GM18873 (cell line): ENCODE measurements around the gene JUN.

Experiments
- ATAC-seq: cut with Tn5 transposase; IDR thresholded peaks from one replicate; pipeline ENCODE4 v1.9.1; 2021; ENCODE audit warnings: mild to moderate bottlenecking, moderate library complexity, moderate number of reproducible peaks; ENCODE audit not compliant: unreplicated experiment, low FRiP score

JUN gene

GRCh38 chr1:58765006-58765405 is 18.8 kb downstream of the JUN start:
- ATAC-seq, result no peak

DNA sequence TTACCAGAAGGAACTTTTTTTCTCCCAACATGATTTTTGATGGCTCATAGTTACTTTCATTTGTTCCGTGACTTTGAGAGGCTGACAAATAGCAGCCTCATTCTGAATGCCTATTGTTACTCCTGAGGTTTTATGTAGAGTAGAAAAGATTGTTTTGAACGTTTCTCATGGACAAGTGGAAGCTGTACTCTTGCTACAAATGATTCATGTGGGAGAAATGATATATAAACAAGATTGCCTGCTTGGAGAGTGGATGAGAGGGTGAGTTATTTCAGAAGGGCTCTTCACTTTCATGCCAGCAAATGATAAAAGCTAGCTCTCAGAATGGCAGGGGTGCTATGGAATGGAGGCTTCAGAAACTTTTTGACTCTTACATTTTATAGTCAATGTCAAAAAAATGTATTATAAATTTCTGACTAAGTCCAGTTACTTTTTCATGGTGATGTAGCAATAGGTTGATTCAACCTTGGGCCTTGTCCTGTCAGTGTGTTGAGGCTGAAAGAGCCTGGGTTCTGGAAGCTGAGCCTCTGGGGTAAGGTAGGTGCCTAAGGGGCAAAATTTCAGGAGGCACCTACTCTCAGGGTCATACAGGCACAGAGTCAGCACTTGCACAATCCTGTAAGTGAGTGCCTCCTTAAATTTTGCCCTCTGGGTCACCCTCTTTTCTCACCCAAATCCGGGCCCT is 19.4 kb downstream of the JUN start:
- ATAC-seq, result no peak

DNA sequence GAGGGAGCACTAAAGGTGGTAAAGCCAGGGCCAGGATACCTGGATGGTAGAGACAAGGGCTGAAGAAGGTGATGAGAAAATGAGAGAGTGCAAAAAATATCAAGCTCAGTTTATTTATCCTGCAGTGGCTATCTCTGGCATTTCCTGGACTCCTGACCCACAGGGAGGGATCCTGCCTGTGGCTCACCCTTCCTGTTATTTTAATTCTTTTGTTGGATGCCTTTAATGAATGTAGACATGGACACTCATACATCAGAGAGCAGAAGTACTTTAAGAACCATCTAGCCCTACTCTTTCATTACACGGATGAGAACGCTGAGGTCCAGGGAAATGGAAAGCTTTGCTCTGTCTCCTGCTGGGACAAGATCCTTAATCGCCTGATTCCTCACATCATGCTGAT is 20.6 kb downstream of the JUN start:
- no peak for ATAC-seq

GRCh38 chr1:58762806-58763205 is 21.0 kb downstream of the JUN start:
- ATAC-seq, result no peak

- ATAC-seq, result no peak
These were observed 28.4 kb downstream of the JUN start for GRCh38 chr1:58755468-58755872.

GRCh38 chr1:58754683-58755467 is 29.0 kb downstream of the JUN start:
- ATAC-seq, result no peak

DNA sequence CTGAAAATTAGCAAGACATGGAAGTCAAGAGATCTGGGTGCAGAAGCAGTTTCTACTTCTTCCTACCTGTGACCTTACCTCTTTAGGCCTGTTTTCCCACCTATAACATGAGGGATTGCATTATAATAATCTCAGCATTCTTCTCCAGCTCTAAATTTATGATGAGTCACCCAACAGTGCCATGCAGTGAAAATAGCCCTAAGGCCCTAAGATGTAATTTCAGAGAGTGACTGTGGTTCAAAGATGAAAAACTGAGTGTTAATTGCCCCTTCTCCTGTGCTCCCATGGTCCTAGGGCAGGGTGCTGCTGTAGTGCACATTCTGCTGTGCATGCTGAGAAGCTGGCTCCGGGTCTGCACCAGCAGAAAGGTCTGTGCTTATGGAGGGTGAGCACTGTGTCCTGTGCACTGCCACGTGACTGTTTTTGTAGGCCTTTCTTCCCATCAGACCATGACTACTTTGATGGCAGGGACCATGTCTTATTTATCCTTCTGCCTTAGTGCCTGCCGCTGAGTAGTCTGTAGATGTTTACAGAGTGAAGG is 29.7 kb downstream of the JUN start:
- ATAC-seq, result no peak

DNA sequence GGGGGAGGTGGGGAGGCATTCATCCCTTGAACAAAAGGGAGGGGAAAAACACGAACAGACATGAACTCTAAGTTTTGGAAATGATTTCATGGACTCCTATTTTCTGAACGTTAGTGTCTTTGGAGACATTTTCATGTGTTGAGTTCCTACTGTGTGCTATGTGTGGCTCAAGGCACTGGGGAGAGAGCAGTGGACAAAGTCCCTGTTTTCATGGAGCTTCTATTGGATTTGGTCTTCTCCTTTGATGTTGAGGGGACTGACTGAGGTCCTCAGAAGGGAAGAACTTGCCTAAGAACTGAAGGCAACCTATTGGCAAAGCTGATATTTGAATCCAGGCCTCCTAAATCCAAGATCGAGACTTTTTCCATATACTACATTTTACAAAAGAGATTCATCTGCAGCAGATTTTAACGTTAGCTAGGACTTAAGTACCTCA is 30.4 kb downstream of the JUN start:
- no peak for ATAC-seq

GRCh38 chr1:58749646-58750045 is 34.2 kb downstream of the JUN start:
- no peak for ATAC-seq

GRCh38 chr1:58748666-58749065 is 35.2 kb downstream of the JUN start:
- ATAC-seq, result no peak

- no peak for ATAC-seq
These were observed 37.1 kb downstream of the JUN start for GRCh38 chr1:58746757-58747156.

DNA sequence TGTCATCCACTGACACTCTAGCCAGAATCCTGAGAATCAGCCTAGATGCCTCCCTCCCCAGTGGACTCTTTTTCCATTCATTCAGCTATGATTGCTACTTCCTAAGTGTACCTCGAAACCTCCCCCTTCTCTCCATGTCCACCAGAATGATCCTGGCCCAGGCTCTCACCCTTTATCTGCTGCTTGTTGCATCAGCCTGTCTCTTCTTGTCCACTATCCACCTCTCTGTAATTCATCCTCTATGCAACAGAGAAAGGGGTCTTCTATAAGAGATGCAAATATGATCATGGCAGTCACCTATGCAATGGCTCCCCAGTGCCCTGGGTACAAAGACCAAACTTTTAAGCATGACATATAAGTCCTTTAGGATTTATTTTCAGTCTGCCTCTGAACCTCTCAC is 37.7 kb downstream of the JUN start:
- no peak for ATAC-seq

DNA sequence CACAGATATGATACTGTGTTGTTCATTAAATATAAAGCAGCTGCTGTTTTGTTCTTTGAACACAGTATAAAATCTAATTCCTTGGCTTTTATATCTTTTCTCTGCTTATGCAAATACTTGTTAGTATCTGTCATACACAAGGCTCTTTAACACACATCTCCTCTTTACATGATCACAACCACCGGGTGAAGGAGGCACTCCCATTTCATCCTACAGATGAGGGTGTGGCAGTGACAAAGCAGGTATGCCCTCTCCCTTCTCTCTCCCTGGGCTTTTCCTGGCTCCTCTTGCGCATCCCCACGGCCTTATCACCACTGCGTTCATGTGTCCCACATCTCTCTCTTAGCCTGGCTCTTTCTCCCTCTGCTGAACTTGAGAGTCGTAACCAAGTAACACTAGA is 38.2 kb downstream of the JUN start:
- no peak for ATAC-seq

GRCh38 chr1:58745117-58745516 is 38.7 kb downstream of the JUN start:
- no peak for ATAC-seq

- ATAC-seq, result no peak
These were observed 41.9 kb downstream of the JUN start for GRCh38 chr1:58741678-58742553.

DNA sequence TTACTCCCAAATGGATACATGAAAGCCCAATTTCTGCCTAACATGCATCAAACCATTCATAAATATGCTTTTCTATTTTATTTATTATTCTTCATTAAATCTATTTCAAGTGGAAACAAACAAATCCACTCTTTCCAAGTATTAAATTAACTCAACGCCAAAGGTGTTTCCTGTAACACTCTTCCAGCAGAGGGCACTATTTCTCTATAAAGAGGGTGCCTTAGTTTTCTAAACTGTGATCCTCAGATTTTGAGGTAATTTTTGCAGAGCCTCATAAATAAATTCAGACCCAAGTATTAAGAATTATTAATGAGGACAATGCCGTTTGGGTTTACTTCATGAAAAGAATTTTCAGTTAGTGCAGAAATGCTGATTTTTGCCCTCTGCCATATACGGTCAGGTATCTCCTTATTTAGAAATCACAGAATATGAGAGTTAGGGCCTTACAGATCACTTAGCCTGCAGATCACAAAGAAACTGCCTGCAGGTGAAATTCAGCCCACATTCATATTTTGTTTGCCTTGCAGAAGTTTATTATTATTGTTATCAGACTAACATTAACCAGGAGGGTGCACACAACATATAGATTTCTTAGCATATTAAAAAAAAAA is 43.9 kb downstream of the JUN start:
- ATAC-seq, result no peak

DNA sequence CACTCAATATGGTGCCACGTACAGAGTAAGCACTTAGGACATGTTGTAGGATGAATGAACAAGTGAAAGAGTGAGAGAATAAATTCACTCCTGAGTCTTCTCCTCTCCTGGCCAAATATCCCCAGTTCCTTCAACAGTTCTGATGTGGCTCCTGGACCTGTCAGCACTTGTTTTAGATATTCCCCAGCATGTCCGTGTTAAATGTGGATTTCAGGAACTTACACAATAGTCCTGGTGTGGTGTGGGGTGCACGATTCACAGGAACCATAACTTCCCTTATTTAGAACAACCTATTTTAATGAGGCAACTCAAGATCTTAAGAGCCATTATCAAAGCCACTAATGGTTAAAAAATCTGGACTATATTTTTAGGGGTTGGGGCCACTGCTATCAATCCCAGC is 45.0 kb downstream of the JUN start:
- no peak for ATAC-seq

DNA sequence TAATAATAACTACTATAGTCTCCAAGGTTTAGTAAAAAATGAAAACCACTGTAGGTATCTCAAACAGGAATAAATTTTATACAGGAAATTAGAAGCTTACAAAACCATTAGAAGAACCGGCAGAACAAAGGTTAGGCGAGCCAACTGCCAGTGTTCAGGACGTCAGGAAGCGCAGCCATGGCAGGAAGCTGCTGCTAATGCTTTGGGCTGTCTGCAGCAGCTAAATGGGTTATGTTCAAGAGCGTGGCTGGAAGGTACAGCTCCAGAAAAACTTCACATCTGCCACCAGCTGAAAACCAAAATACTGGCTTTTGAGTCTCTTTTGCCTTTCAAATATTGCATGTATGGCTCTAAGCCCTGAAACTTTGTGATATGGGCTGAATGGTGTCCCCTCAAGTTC is 48.3 kb downstream of the JUN start:
- ATAC-seq, result no peak

DNA sequence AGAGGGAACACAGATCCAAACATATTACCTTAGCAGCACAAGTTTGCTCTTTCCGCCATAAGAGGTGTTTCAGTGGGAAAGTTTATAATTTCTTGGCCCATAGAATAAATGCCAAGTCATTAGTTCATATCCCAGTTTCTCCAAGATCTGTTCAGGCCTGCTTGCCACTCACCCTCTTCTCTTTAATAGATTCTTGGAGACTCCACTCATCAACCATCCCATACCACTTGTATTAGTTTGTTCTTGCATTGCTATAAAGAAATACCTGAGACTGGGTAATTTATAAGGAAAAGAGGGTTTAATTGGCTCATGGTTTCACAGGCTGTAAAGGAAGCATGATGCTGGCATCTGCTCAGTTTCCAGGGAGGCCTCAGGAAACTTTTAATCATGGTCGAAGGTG is 49.2 kb downstream of the JUN start:
- ATAC-seq, result no peak

GRCh38 chr1:58732087-58732775 is 51.6 kb downstream of the JUN start:
- no peak for ATAC-seq
